Measurements from ENCODE around the gene HORMAD2.
"Not testable (repeated sequence)": the region's sequence is repeated elsewhere in the genome, so short reads cannot be mapped to it uniquely, and the experiment has no call there.

Gene HORMAD2

GRCh38 chr22:30054067-30054763 lies 26.0 kb upstream of the HORMAD2 start:
- H3K4me3 ChIP-seq: no peak overlapping the region
- peaks cover 12% of the 10 kb centered on the region; the same call in 1 of the 2 replicates for H3K36me3 ChIP-seq
- H3K4me2 ChIP-seq: no peak overlapping the region
- H3K4me1 ChIP-seq: peaks cover 5% of the 10 kb centered on the region; the same call in 1 of the 2 replicates
- no peak overlapping the region for H3K9ac ChIP-seq
- H4K20me1 ChIP-seq: no peaks in the 10 kb centered on the region
- no peak for TF ChIP-seq Cebpa-rat (IDR thresholded peaks at IDR 0.05)
- H3K27ac ChIP-seq: no peak overlapping the region
- H3K27me3 ChIP-seq: no peaks in the 10 kb centered on the region
- H3K9me3 ChIP-seq: peaks cover 28% of the 10 kb centered on the region

GRCh38 chr22:30054764-30055069 lies 25.5 kb upstream of the HORMAD2 start:
- Histone ChIP-seq H3K27ac (no peak overlapping the region), H3K9ac (no peak overlapping the region), H3K9me3 (peaks cover 33% of the 10 kb centered on the region), H3K4me1 (peaks cover 5% of the 10 kb centered on the region; the same call in 1 of the 2 replicates), H3K4me2 (no peak overlapping the region), H3K27me3 (no peaks in the 10 kb centered on the region), H3K4me3 (no peak overlapping the region), H4K20me1 (no peaks in the 10 kb centered on the region), H3K36me3 (0 out of 2 replicates have a peak, but pooled peaks cover 9% of the 10 kb centered on the region)
- TF ChIP-seq Cebpa-rat (IDR thresholded peaks at IDR 0.05): no peak

- no peaks in the 10 kb centered on the region for H4K20me1 ChIP-seq
- no peaks in the 10 kb centered on the region for H3K27me3 ChIP-seq
- no peak for TF ChIP-seq Cebpa-rat (IDR thresholded peaks at IDR 0.05)
- peaks cover 9% of the 10 kb centered on the region; the same call in 1 of the 2 replicates for H3K36me3 ChIP-seq
- no peak overlapping the region for H3K27ac ChIP-seq
- H3K4me2 ChIP-seq: no peak overlapping the region
- no peak overlapping the region for H3K4me3 ChIP-seq
- no peak overlapping the region for H3K9ac ChIP-seq
- peaks cover 5% of the 10 kb centered on the region; the same call in 1 of the 2 replicates for H3K4me1 ChIP-seq
- H3K9me3 ChIP-seq: peaks cover 41% of the 10 kb centered on the region
These were observed 24.2 kb upstream of the HORMAD2 start for GRCh38 chr22:30056015-30056414.

GRCh38 chr22:30057375-30057774 lies 22.9 kb upstream of the HORMAD2 start:
- no peak for TF ChIP-seq Cebpa-rat (IDR thresholded peaks at IDR 0.05)

GRCh38 chr22:30059346-30060020 lies 20.8 kb upstream of the HORMAD2 start:
- not testable (repeated sequence) for H3K9ac ChIP-seq, H3K4me3 ChIP-seq, H3K4me1 ChIP-seq, H3K27me3 ChIP-seq, H3K4me2 ChIP-seq, H4K20me1 ChIP-seq, H3K27ac ChIP-seq
- Histone ChIP-seq H3K36me3 (peaks cover 17% of the 10 kb centered on the region; the same call in 1 of the 2 replicates), H3K9me3 (peaks cover 67% of the 10 kb centered on the region)

More at GRCh38 chr22:30057375-30057774, 22.9 kb upstream of the HORMAD2 start:
- Histone ChIP-seq H3K9me3 (peaks cover 54% of the 10 kb centered on the region), H3K27ac (no peak overlapping the region), H3K4me3 (no peak overlapping the region), H3K4me1 (peaks cover 5% of the 10 kb centered on the region; the same call in 1 of the 2 replicates), H3K36me3 (peaks cover 17% of the 10 kb centered on the region; the same call in 1 of the 2 replicates), H3K27me3 (no peaks in the 10 kb centered on the region), H3K4me2 (no peak overlapping the region), H3K9ac (no peak overlapping the region), H4K20me1 (no peaks in the 10 kb centered on the region)

GRCh38 chr22:30061094-30061493 lies 19.2 kb upstream of the HORMAD2 start:
- H3K9me3 ChIP-seq: peaks cover 81% of the 10 kb centered on the region
- not testable (repeated sequence) for H3K4me1 ChIP-seq, H3K4me2 ChIP-seq, H3K27me3 ChIP-seq, H3K4me3 ChIP-seq, H3K27ac ChIP-seq, H3K9ac ChIP-seq, H4K20me1 ChIP-seq
- H3K36me3 ChIP-seq: peaks cover 22% of the 10 kb centered on the region; the same call in 1 of the 2 replicates

DNA sequence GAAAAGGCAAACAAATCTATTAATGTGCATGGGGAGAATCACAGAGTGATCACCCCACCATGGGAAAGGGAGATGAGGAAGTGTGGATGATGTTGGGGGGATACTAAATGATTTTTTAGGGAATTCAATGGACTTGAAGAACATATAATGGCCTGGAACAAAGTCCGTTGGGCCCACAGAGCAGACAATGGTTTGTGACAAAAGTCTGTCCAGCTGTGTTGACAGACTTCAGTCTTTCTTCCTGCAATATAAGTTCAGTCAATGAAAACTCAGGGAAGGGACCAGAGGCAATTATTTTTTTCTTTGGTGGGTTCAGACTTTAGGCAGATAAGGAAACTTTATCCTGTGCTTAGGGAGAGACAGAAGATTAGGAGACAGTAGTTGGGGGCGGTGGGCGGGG lies 18.0 kb upstream of the HORMAD2 start:
- Histone ChIP-seq H3K9ac (no peak overlapping the region), H3K27me3 (no peaks in the 10 kb centered on the region), H3K36me3 (peaks cover 19% of the 10 kb centered on the region; the same call in 1 of the 2 replicates), H3K27ac (no peak overlapping the region), H3K9me3 (peaks cover 74% of the 10 kb centered on the region), H3K4me1 (peaks cover 5% of the 10 kb centered on the region; the same call in 1 of the 2 replicates), H4K20me1 (no peaks in the 10 kb centered on the region), H3K4me3 (no peak overlapping the region), H3K4me2 (no peak overlapping the region)
- TF ChIP-seq Cebpa-rat (IDR thresholded peaks at IDR 0.05): no peak

- Histone ChIP-seq H4K20me1 (no peaks in the 10 kb centered on the region), H3K27me3 (no peaks in the 10 kb centered on the region), H3K4me3 (no peak overlapping the region), H3K36me3 (peaks cover 21% of the 10 kb centered on the region; the same call in 1 of the 2 replicates), H3K9me3 (peaks cover 73% of the 10 kb centered on the region), H3K4me1 (peaks cover 5% of the 10 kb centered on the region; the same call in 1 of the 2 replicates), H3K9ac (no peak overlapping the region), H3K4me2 (no peak overlapping the region), H3K27ac (no peak overlapping the region)
- TF ChIP-seq Cebpa-rat (IDR thresholded peaks at IDR 0.05): no peak
These were observed 17.3 kb upstream of the HORMAD2 start for GRCh38 chr22:30062950-30063349.

DNA sequence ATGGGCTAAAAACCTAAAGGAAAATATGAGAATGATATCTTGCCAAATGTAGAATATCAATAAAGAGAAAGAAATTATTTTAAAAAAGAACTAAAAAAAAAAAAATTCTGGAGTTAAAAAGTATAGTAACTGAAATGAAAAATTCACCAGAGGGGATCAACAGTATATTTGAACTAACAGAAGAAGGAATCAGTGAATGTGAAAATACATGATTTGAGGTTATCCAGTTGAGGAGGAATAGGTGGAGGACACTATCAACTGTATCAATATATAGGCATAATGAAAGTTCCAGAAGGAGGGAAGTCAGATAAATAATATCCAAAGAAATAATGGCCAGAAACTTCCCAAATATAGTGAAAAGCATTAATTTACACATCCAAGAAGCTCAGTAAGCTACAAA lies 16.1 kb upstream of the HORMAD2 start:
- Histone ChIP-seq H3K4me1 (no peaks in the 10 kb centered on the region), H4K20me1 (no peaks in the 10 kb centered on the region), H3K27me3 (no peaks in the 10 kb centered on the region), H3K9me3 (peaks cover 75% of the 10 kb centered on the region), H3K4me2 (no peak overlapping the region), H3K4me3 (no peak overlapping the region), H3K9ac (no peak overlapping the region), H3K27ac (no peak overlapping the region), H3K36me3 (peaks cover 21% of the 10 kb centered on the region; the same call in 1 of the 2 replicates)
- no peak for TF ChIP-seq Cebpa-rat (IDR thresholded peaks at IDR 0.05)

DNA sequence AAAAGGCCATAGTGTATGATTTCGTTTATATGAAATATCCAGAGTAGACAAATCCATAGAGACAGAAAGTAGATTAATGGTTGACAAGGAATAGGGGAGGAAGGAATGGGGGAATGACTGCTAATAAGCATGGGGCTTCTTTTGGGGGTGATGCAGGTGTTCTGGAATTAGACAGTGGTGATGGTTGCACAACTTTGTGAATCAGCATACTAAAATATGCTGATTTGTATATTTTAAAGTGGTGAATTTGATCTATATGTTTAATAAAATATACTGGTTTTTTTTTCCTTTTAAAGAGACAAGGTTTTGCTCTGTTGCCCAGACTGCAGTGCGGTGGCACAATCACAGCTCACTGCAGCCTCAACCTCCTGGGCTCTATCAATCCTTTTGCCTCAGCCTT lies 6.5 kb upstream of the HORMAD2 start:
- no peak overlapping the region for H3K9ac ChIP-seq
- no peak for TF ChIP-seq Cebpa-rat (IDR thresholded peaks at IDR 0.05)
- H3K4me2 ChIP-seq: no peak overlapping the region

More for the DNA sequence above, 6.5 kb upstream of the HORMAD2 start:
- Histone ChIP-seq H3K4me3 (no peak overlapping the region), H3K27me3 (no peaks in the 10 kb centered on the region), H4K20me1 (peaks cover 10% of the 10 kb centered on the region; the same call in 1 of the 2 replicates), H3K27ac (no peak overlapping the region), H3K36me3 (0 out of 2 replicates have a peak, but pooled peaks cover 4% of the 10 kb centered on the region), H3K9me3 (0 out of 2 replicates have a peak, but pooled peaks cover 3% of the 10 kb centered on the region), H3K4me1 (peaks cover 45% of the 10 kb centered on the region)
